AG09309 (cell line): ENCODE data around the gene ZNF740.

Experiments used
- DNase-seq: peaks from one replicate; pipeline ENCODE4 v3.0.0-alpha.2; 2010; ENCODE audit warnings: low read depth
- H3K4me3 ChIP-seq: 2 replicates; pipeline ENCODE4 v1.5.1; 2011; ENCODE audit warnings: mild to moderate bottlenecking, low read depth, low read length, moderate library complexity; ENCODE audit not compliant: control insufficient read depth
- TF ChIP-seq, protein P1 (sequence below): IDR thresholded peaks from 2 replicates; pipeline ENCODE4 v1.5.1; 2011; ENCODE audit warnings: mild to moderate bottlenecking, low read depth, low read length, inconsistent platforms; ENCODE audit not compliant: insufficient read depth, control insufficient read depth; ENCODE audit errors: missing control alignments

The ZNF740 gene

DNA sequence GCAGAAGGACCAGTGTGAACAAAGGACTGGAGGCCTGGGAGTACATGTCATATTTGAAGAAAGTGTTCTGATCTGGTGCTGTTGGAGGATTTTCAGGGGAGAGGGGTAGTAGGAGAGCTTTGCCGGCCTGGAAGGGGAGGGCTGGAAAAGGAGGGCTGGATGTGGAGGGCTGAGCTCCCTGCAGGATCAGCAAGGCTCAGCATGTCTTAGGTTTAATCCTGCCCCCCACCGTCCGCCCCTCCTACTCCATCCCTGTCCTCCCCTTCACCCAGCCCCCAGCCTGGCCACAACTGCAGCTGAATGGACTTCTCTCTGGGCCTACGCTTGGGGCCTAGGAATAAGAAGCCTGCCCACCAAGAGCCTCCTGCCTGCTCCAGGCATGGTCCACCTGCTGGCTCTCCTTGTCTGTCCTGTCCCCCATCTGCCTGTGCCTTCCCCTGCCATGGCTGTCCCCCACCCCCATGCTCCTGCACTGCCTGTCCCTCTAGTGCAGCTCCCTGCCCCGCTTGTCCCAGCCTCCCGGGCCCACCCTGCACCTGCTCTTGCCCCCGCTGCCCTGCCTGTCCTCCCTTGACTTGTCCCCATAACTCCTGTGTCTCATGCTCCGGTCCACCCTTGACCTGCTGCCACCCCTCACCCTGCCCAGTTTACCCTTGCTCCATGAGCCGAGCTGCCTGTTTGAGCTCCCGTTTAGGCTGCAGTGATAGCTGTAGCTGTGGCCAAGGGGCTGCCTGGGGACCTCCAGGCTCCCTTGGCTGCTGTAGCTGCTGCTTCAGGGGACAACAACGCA, 61.3 kb downstream of the ZNF740 start:
- DNase-seq = no peak
- TF ChIP-seq, protein P1, sequence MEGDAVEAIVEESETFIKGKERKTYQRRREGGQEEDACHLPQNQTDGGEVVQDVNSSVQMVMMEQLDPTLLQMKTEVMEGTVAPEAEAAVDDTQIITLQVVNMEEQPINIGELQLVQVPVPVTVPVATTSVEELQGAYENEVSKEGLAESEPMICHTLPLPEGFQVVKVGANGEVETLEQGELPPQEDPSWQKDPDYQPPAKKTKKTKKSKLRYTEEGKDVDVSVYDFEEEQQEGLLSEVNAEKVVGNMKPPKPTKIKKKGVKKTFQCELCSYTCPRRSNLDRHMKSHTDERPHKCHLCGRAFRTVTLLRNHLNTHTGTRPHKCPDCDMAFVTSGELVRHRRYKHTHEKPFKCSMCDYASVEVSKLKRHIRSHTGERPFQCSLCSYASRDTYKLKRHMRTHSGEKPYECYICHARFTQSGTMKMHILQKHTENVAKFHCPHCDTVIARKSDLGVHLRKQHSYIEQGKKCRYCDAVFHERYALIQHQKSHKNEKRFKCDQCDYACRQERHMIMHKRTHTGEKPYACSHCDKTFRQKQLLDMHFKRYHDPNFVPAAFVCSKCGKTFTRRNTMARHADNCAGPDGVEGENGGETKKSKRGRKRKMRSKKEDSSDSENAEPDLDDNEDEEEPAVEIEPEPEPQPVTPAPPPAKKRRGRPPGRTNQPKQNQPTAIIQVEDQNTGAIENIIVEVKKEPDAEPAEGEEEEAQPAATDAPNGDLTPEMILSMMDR = no peak
- H3K4me3 ChIP-seq = no peak overlapping the region

DNA sequence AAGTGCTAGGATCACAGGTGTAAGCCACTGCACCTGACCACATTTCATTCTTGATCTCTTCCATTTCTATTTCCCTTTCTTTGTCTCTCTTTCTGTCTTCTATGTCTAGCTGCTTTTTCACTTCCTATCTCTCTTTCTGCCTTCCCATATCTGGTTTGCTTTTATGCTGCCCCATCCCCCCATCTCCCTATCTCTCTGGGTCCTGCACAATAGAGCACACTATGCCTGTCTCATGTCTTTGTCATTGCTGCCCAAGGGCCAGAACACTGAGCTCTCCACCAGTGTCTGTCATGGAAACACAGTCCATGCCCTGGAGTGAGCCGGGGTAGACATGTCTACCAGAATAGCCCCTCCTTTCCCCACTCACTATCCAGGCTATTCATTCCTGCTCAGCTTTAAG, 63.8 kb downstream of the ZNF740 start:
- H3K4me3 ChIP-seq = no peak overlapping the region
- DNase-seq = no peak
- TF ChIP-seq, protein P1 = no peak
